Neutrophil (primary cell): ENCODE results near the gene MBNL1.
A peak's percentile ranks its signal among the peaks of the same experiment; 100 is the strongest.

Experiments
- H3K27ac ChIP-seq: fragments of 200-600 bp; sonication (generic); 2 replicates; pipeline ENCODE4 v1.5.1; 2016; ENCODE audit warnings: mild to moderate bottlenecking, moderate library complexity
- H3K27me3 ChIP-seq: fragments of 200-600 bp; sonication (generic); 2 replicates; pipeline ENCODE4 v1.6.0; 2016; ENCODE audit warnings: mild to moderate bottlenecking
- H3K36me3 ChIP-seq: fragments of 200-600 bp; sonication (generic); 2 replicates; pipeline ENCODE4 v1.5.1; 2017
- H3K4me1 ChIP-seq, 2 experiments: fragments of 200-600 bp in 1 of 2; sonication (generic) in 1 of 2; 1 replicate in 1 of 2; 2 replicates in 1 of 2; pipeline versions ENCODE4 v1.5.1 to v1.6.1; 2013 to 2016; ENCODE audit warnings: low read depth in 1 of 2, low read length in 1 of 2, mild to moderate bottlenecking in 1 of 2, moderate library complexity in 1 of 2; ENCODE audit not compliant: control insufficient read depth in 1 of 2, insufficient read depth in 1 of 2
- H3K4me3 ChIP-seq, 2 experiments: fragments of 200-600 bp in 1 of 2; sonication (generic) in 1 of 2; 1 replicate in 1 of 2; 2 replicates in 1 of 2; pipeline ENCODE4 v1.5.1; 2013 to 2016; ENCODE audit warnings: low read depth in 1 of 2, low read length in 1 of 2, mild to moderate bottlenecking in 1 of 2, moderate library complexity in 1 of 2
- H3K9me3 ChIP-seq: fragments of 200-600 bp; sonication (generic); 2 replicates; pipeline ENCODE4 v1.5.1; 2016
- TF ChIP-seq, protein P1 (sequence below): fragments of 200-600 bp; sonication (generic); IDR thresholded peaks from 2 replicates; pipeline ENCODE4 v1.5.1; 2016; ENCODE audit warnings: antibody characterized with exemption

Gene MBNL1

DNA sequence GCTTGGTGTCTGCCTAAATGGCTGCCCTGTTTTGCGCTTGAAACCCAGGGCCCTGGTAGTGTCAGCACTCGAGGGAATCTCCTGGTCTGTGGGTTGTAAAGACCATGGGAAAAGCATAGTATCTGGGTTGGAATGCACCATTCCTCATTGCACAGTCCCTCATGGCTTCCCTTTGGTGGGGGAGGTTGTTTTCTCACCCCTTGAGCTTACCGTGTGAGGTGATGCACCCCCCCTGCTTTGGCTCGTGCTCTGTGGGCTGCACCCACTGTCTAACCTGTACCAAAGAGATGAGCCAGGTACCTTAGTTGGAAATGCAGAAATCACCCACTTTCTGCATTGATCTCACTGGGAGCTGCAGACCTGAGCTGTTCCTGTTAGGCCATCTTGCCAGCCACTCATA lies 104.7 kb downstream of the MBNL1 start:
- Histone ChIP-seq H3K36me3 (no peaks in the 10 kb centered on the region), H3K27ac (peak overlapping the region; percentile 94), H3K9me3 (no peaks in the 10 kb centered on the region), H3K4me1 (peaks cover 44 to 64% of the 10 kb centered on the region in 2 experiments), H3K4me3 (no peak overlapping the region), H3K27me3 (no peaks in the 10 kb centered on the region)
- TF ChIP-seq, protein P1, sequence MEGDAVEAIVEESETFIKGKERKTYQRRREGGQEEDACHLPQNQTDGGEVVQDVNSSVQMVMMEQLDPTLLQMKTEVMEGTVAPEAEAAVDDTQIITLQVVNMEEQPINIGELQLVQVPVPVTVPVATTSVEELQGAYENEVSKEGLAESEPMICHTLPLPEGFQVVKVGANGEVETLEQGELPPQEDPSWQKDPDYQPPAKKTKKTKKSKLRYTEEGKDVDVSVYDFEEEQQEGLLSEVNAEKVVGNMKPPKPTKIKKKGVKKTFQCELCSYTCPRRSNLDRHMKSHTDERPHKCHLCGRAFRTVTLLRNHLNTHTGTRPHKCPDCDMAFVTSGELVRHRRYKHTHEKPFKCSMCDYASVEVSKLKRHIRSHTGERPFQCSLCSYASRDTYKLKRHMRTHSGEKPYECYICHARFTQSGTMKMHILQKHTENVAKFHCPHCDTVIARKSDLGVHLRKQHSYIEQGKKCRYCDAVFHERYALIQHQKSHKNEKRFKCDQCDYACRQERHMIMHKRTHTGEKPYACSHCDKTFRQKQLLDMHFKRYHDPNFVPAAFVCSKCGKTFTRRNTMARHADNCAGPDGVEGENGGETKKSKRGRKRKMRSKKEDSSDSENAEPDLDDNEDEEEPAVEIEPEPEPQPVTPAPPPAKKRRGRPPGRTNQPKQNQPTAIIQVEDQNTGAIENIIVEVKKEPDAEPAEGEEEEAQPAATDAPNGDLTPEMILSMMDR: no peak

GRCh38 chr3:152374262-152374990 lies 105.7 kb downstream of the MBNL1 start:
- Histone ChIP-seq H3K36me3 (no peaks in the 10 kb centered on the region), H3K9me3 (no peaks in the 10 kb centered on the region), H3K4me3 (no peak overlapping the region), H3K4me1 (peaks cover 54 to 66% of the 10 kb centered on the region in 2 experiments), H3K27me3 (no peaks in the 10 kb centered on the region), H3K27ac (peak overlapping the region; percentile 94)
- TF ChIP-seq, protein P1: no peak

DNA sequence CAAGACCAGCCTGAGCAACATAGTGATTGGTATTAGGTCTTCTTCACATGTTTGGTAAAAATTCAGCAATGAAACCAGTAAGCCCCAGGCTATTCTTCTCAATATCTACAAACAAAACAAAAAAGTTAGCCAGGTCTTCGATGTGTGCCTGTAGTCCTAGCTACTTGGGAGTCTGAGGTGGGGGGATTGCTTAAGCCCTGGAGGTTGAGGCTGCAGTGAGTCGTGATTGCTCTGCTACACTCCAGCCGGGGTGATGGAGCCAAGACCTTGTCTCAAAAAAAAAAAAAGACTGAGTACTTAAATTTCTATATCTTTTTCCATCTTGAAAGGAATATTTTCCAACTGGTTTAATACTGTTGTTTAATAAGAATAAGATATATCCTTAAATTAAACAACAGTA lies 106.8 kb downstream of the MBNL1 start:
- Histone ChIP-seq H3K27me3 (no peaks in the 10 kb centered on the region), H3K36me3 (no peaks in the 10 kb centered on the region), H3K9me3 (no peaks in the 10 kb centered on the region), H3K4me3 (no peak overlapping the region), H3K27ac (peak overlapping the region; percentile 94), H3K4me1 (peaks cover 65 to 70% of the 10 kb centered on the region in 2 experiments)
- TF ChIP-seq, protein P1: no peak

DNA sequence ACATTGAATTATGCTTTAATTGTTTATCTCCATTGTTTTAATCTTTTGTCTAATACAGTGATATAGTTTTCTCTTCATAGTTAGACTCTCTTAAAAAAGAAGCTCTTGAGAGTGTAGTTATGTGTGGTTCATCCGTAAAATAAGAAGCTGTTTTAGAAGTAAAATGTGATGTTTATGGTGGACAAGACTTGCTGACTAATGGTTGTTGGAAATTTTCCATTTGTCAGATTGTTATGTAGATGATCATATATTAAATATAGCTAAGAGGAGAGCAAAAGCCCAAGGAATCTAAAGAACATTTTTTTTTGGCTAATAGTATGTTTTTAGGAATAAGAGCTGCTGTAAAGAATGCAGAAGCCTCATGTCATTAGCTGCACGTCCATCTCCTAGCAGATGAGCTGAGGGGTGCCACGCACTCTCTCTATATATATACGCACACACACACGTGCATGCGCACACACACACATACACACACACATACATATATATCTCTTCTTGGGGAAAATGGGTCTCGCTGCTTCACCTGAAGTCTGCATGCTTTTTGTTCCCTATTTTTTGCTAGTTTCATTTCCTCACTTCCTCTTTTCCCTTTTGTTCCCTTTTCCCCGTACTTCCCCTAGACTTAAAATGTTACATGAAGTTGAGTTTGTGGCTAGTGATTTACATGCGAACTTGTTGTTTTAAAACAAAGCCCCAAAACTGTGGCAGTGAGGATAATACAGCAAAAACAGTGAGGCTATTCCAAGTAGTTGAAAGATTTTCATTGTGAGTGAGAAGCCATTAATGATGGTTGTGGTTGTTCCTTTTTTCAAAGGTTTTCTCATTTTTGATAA lies 107.8 kb downstream of the MBNL1 start:
- peak overlapping the region; percentile 94 for H3K27ac ChIP-seq
- no peaks in the 10 kb centered on the region for H3K9me3 ChIP-seq
- TF ChIP-seq, protein P1: peak; percentile 15
- H3K4me1 ChIP-seq: peaks cover 75 to 77% of the 10 kb centered on the region in 2 experiments
- H3K36me3 ChIP-seq: no peaks in the 10 kb centered on the region
- peak overlapping the region; percentile 53 to 61 for H3K4me3 ChIP-seq
- no peaks in the 10 kb centered on the region for H3K27me3 ChIP-seq

- Histone ChIP-seq H3K27ac (peak overlapping the region; percentile 94), H3K9me3 (no peaks in the 10 kb centered on the region), H3K4me3 (peak overlapping the region; percentile 53 to 61), H3K36me3 (no peaks in the 10 kb centered on the region), H3K4me1 (peaks cover 81 to 83% of the 10 kb centered on the region in 2 experiments), H3K27me3 (no peaks in the 10 kb centered on the region)
- TF ChIP-seq, protein P1: no peak
Measured at GRCh38 chr3:152377184-152377570, 108.4 kb downstream of the MBNL1 start.
